HCT116 (cell line): ENCODE measurements around the gene NID2.

ENCODE experiments used
- CBX3 ChIP-seq: IDR thresholded peaks from 2 replicates; pipeline ENCODE4 v1.6.1; 2012; ENCODE audit warnings: low read depth
- CTCF ChIP-seq, 3 experiments: fragments of 200-600 bp in 1 of 3; sonication (generic) in 1 of 3; IDR thresholded peaks in 2 of 3; conservative IDR thresholded peaks in 1 of 3; 2 replicates each; pipeline ENCODE4 v1.5.1; 2012 to 2017; ENCODE audit warnings: low read depth in 2 of 3, low read length in 2 of 3, antibody characterized with exemption in 1 of 3, borderline replicate concordance in 1 of 3, control low read depth in 1 of 3, mild to moderate bottlenecking in 1 of 3, mixed read lengths in 1 of 3, mixed run types in 1 of 3, moderate library complexity in 1 of 3; ENCODE audit not compliant: insufficient read depth in 1 of 3
- EGR1 ChIP-seq: IDR thresholded peaks from 2 replicates; pipeline ENCODE4 v1.6.1; 2012; ENCODE audit warnings: low read depth
- EZH2 ChIP-seq: fragments of 200-600 bp; sonication (generic); IDR thresholded peaks from 2 replicates; pipeline ENCODE4 v1.6.1; 2017; ENCODE audit warnings: antibody characterized with exemption, mixed run types
- POLR2A ChIP-seq: IDR thresholded peaks from 2 replicates; pipeline ENCODE4 v1.7.0; 2011; ENCODE audit warnings: borderline replicate concordance; ENCODE audit not compliant: insufficient read depth, insufficient read length; ENCODE audit errors: extremely low read depth
- POLR2AphosphoS5 ChIP-seq: IDR thresholded peaks from 2 replicates; pipeline ENCODE4 v1.6.1; 2011; ENCODE audit warnings: mild to moderate bottlenecking, low read depth, low read length, moderate library complexity
- REST ChIP-seq: IDR thresholded peaks from 2 replicates; pipeline ENCODE4 v1.6.1; 2012; ENCODE audit warnings: low read depth
- SIN3A ChIP-seq: IDR thresholded peaks from 2 replicates; pipeline ENCODE4 v1.6.1; 2012; ENCODE audit warnings: low read depth
- SP1 ChIP-seq: IDR thresholded peaks from 2 replicates; pipeline ENCODE4 v1.6.1; 2012; ENCODE audit warnings: low read depth
- TCF7L2 ChIP-seq: IDR thresholded peaks from 2 replicates; pipeline ENCODE4 v1.7.0; 2011; ENCODE audit warnings: borderline replicate concordance, inconsistent platforms; ENCODE audit not compliant: insufficient read depth, insufficient read length; ENCODE audit errors: extremely low read depth
- YY1 ChIP-seq: IDR thresholded peaks from 2 replicates; pipeline ENCODE4 v1.6.1; 2011; ENCODE audit warnings: low read length, low read depth, moderate library complexity, mild to moderate bottlenecking; ENCODE audit not compliant: insufficient replicate concordance; ENCODE audit errors: extremely low read depth
- ZNF274 ChIP-seq: fragments of 200-500 bp; sonication (Bioruptor generic); IDR thresholded peaks from 2 replicates; pipeline ENCODE4 v1.6.1; 2014; ENCODE audit warnings: mild to moderate bottlenecking, low read depth, low read length, inconsistent platforms

- TF ChIP-seq POLR2A, result no peak
- TF ChIP-seq CTCF (IDR thresholded peaks at IDR 0.05 in 2 of 3, conservative IDR thresholded peaks at IDR 0.05 in 1 of 3; ENCODE audit: borderline replicate concordance in 1 of 3, insufficient read depth in 1 of 3, low read depth in 2 of 3, low read length in 2 of 3), result no peak
- TF ChIP-seq CBX3, result no peak
- no peak for TF ChIP-seq POLR2AphosphoS5
- TF ChIP-seq EZH2, result no peak
- no peak for TF ChIP-seq ZNF274
- TF ChIP-seq SIN3A, result no peak
- no peak for TF ChIP-seq SP1
- TF ChIP-seq REST, result no peak
- no peak for TF ChIP-seq TCF7L2
- no peak for TF ChIP-seq YY1
- no peak for TF ChIP-seq EGR1
Observed at GRCh38 chr14:52023518-52023917, 45.3 kb downstream of the NID2 start.
